SK-N-SH treated with all-trans-retinoic acid at 6 μM for 48 hours (cell line): ENCODE results near the gene GATAD2A.

Experiments used
- ATAC-seq: fragments of 200-7000 bp; cut with Tn5 transposase; 3 replicates; pipeline ENCODE4 v1.9.1; 2020; ENCODE audit warnings: mild to moderate bottlenecking, moderate library complexity
- ARNTL ChIP-seq: fragments of 450-650 bp; formaldehyde crosslinking; IDR thresholded peaks from 2 replicates; pipeline ENCODE4 v1.5.0; 2020; ENCODE audit warnings: low read depth, mild to moderate bottlenecking, moderate library complexity, borderline replicate concordance
- BACH2 ChIP-seq: fragments of 250-450 bp; sonication (Bioruptor Pico); IDR thresholded peaks from 2 replicates; pipeline ENCODE4 v1.9.0; 2021; ENCODE audit warnings: mild to moderate bottlenecking, borderline replicate concordance
- CSDC2 ChIP-seq: fragments of 250-450 bp; sonication (Bioruptor Pico); IDR thresholded peaks from 2 replicates; pipeline ENCODE4 v1.5.0; 2020; ENCODE audit warnings: mild to moderate bottlenecking, moderate library complexity
- ESRRG ChIP-seq: fragments of 250-450 bp; sonication (Bioruptor Pico); IDR thresholded peaks from 2 replicates; pipeline ENCODE4 v1.6.1; 2021; ENCODE audit warnings: mild to moderate bottlenecking
- GLIS3 ChIP-seq: fragments of 250-450 bp; sonication (Bioruptor Pico); IDR thresholded peaks from 2 replicates; pipeline ENCODE4 v1.5.0; 2020; ENCODE audit warnings: mild to moderate bottlenecking, moderate library complexity
- ISL1 ChIP-seq: fragments of 250-450 bp; sonication (Bioruptor Pico); IDR thresholded peaks from 2 replicates; pipeline ENCODE4 v2.1.2; 2022; ENCODE audit warnings: mild to moderate bottlenecking, moderate library complexity
- OSR1 ChIP-seq: fragments of 250-450 bp; sonication (Bioruptor Pico); IDR thresholded peaks from 2 replicates; pipeline ENCODE4 v1.8.0; 2022; ENCODE audit warnings: moderate library complexity, mild to moderate bottlenecking, inconsistent platforms
- PPARA ChIP-seq: fragments of 250-450 bp; sonication (Bioruptor Pico); IDR thresholded peaks from 2 replicates; pipeline ENCODE4 v1.5.0; 2020; ENCODE audit warnings: mild to moderate bottlenecking, borderline replicate concordance
- RARB ChIP-seq: fragments of 250-450 bp; sonication (Bioruptor Pico); IDR thresholded peaks from 2 replicates; pipeline ENCODE4 v1.8.0; 2021; ENCODE audit warnings: mild to moderate bottlenecking, moderate library complexity
- SNAI2 ChIP-seq: fragments of 250-450 bp; sonication (Bioruptor Pico); IDR thresholded peaks from 2 replicates; pipeline ENCODE4 v1.5.0; 2020; ENCODE audit warnings: mild to moderate bottlenecking, moderate library complexity
- TOX ChIP-seq: fragments of 250-450 bp; sonication (Bioruptor Pico); IDR thresholded peaks from 2 replicates; pipeline ENCODE4 v1.8.0; 2021; ENCODE audit warnings: mild to moderate bottlenecking, moderate library complexity, borderline replicate concordance
- ZC3H10 ChIP-seq: fragments of 250-450 bp; sonication (Bioruptor Pico); IDR thresholded peaks from 2 replicates; pipeline ENCODE4 v1.5.1; 2021; ENCODE audit warnings: mild to moderate bottlenecking, moderate library complexity
- ZFP3 ChIP-seq: fragments of 250-450 bp; sonication (Bioruptor Pico); IDR thresholded peaks from 2 replicates; pipeline ENCODE4 v1.5.0; 2020; ENCODE audit warnings: mild to moderate bottlenecking, moderate library complexity
- ZFP30 ChIP-seq: fragments of 450-650 bp; formaldehyde crosslinking; IDR thresholded peaks from 2 replicates; pipeline ENCODE4 v1.5.0; 2022; ENCODE audit warnings: mild to moderate bottlenecking, moderate library complexity
- ZNF565 ChIP-seq: fragments of 450-650 bp; formaldehyde crosslinking; conservative IDR thresholded peaks from 2 replicates; pipeline ENCODE4 v1.5.0; 2020; ENCODE audit warnings: low read depth, mild to moderate bottlenecking, moderate library complexity
- ZNF70 ChIP-seq: fragments of 450-650 bp; formaldehyde crosslinking; IDR thresholded peaks from 2 replicates; pipeline ENCODE4 v1.5.0; 2020; ENCODE audit warnings: mild to moderate bottlenecking, moderate library complexity
- ZNF8 ChIP-seq: fragments of 450-650 bp; formaldehyde crosslinking; IDR thresholded peaks from 2 replicates; pipeline ENCODE4 v1.5.0; 2020; ENCODE audit warnings: mild to moderate bottlenecking, moderate library complexity
- TF ChIP-seq, protein P1 (sequence below): fragments of 250-450 bp; sonication (Bioruptor Pico); IDR thresholded peaks from 2 replicates; pipeline ENCODE4 v1.8.0; 2020; ENCODE audit warnings: mild to moderate bottlenecking, moderate library complexity, borderline replicate concordance
- TF ChIP-seq, protein P2 (sequence below): fragments of 250-450 bp; sonication (Bioruptor Pico); IDR thresholded peaks from 2 replicates; pipeline ENCODE4 v1.5.1; 2020; ENCODE audit warnings: low read depth, mild to moderate bottlenecking, moderate library complexity
- TF ChIP-seq, protein P3 (sequence below): fragments of 250-450 bp; sonication (Bioruptor Pico); IDR thresholded peaks from 2 replicates; pipeline ENCODE4 v1.8.0; 2021; ENCODE audit warnings: low read depth, mild to moderate bottlenecking, moderate library complexity, borderline replicate concordance
- TF ChIP-seq, protein P4 (sequence below): fragments of 250-450 bp; sonication (Bioruptor Pico); IDR thresholded peaks from 2 replicates; pipeline ENCODE4 v1.5.1; 2021; ENCODE audit warnings: mild to moderate bottlenecking, moderate library complexity

GATAD2A gene

DNA sequence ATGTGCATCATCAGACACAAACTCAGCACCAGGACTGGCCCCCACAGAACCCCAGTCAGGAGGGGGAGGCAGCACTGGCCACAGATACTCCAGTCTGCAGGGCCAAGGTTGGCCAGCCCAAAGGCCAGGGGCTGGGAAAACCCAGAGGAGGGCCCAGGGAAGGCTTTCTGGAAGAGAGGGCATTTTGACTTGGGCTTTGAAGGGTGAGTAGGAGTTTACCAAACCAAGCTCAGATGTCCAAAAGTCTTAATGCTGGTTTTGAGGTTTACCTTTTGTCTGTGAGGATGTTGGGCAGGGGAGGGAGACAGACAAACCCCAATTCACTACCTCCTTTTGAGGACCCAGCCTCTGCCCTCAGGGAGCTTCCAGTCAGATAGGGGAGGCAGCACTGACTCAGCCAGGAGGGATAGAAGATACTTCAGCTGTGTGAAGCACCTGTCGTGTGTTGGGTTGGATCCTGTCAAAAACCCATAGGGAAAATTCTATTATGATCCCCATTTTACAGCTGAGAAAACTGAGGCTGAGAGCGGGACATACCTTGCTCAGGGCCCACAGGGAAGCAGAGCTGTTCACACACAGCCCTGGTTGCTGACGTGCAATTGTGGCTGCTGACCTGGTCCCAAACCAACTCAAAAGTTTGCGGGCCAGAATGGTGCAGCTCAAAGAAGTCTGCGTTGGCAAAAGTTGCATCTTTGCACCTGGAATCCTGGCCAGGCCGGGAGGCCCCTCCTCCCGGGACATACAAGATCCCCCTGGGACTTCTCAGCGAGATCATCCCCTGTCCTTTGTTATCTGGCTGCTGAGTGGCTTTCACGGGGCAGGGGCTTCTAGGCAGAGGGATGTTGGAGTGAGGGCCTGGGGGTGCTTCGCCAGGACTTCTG is 145.7 kb downstream of the GATAD2A start:
- TF ChIP-seq ZNF70 (CRISPR knock-in tag) (no peak), ESRRG (CRISPR knock-in tag) (no peak), OSR1 (no peak), ZFP3 (CRISPR knock-in tag) (peak; percentile 100), ZC3H10 (CRISPR knock-in tag) (no peak), SNAI2 (no peak)
- TF ChIP-seq, protein P1, sequence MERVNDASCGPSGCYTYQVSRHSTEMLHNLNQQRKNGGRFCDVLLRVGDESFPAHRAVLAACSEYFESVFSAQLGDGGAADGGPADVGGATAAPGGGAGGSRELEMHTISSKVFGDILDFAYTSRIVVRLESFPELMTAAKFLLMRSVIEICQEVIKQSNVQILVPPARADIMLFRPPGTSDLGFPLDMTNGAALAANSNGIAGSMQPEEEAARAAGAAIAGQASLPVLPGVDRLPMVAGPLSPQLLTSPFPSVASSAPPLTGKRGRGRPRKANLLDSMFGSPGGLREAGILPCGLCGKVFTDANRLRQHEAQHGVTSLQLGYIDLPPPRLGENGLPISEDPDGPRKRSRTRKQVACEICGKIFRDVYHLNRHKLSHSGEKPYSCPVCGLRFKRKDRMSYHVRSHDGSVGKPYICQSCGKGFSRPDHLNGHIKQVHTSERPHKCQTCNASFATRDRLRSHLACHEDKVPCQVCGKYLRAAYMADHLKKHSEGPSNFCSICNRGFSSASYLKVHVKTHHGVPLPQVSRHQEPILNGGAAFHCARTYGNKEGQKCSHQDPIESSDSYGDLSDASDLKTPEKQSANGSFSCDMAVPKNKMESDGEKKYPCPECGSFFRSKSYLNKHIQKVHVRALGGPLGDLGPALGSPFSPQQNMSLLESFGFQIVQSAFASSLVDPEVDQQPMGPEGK, result no peak
- TF ChIP-seq, protein P2, sequence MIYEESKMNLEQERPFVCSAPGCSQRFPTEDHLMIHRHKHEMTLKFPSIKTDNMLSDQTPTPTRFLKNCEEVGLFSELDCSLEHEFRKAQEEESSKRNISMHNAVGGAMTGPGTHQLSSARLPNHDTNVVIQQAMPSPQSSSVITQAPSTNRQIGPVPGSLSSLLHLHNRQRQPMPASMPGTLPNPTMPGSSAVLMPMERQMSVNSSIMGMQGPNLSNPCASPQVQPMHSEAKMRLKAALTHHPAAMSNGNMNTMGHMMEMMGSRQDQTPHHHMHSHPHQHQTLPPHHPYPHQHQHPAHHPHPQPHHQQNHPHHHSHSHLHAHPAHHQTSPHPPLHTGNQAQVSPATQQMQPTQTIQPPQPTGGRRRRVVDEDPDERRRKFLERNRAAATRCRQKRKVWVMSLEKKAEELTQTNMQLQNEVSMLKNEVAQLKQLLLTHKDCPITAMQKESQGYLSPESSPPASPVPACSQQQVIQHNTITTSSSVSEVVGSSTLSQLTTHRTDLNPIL, result no peak
- no peak for ATAC-seq

DNA sequence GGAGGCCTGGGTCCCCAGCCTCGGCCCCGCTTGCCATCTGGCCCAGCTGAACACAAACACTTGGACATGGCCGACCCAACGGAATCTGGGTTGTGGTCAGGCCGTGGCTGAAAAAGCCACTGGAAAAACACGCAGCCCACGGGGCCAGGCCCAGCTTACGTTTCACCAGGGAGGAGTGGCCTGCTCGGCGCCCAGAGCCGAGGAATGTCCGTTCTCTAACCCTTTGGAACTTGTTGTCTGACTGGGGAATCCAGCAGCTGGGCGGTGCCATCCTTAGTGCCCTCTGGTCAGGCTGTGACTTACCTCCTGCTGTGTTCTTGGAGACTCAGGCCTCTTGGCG is 146.3 kb downstream of the GATAD2A start:
- ATAC-seq, result no peak
- TF ChIP-seq, protein P1, result no peak
- no peak for TF ChIP-seq PPARA
- no peak for TF ChIP-seq OSR1
- TF ChIP-seq BACH2 (CRISPR knock-in tag), result no peak
- no peak for TF ChIP-seq ZNF8
- no peak for TF ChIP-seq CSDC2 (CRISPR knock-in tag)
- TF ChIP-seq ZFP3 (CRISPR knock-in tag), result no peak
- no peak for TF ChIP-seq GLIS3 (CRISPR knock-in tag)
- TF ChIP-seq, protein P2, result no peak
- no peak for TF ChIP-seq ISL1 (CRISPR knock-in tag)
- TF ChIP-seq ZFP30, result no peak

DNA sequence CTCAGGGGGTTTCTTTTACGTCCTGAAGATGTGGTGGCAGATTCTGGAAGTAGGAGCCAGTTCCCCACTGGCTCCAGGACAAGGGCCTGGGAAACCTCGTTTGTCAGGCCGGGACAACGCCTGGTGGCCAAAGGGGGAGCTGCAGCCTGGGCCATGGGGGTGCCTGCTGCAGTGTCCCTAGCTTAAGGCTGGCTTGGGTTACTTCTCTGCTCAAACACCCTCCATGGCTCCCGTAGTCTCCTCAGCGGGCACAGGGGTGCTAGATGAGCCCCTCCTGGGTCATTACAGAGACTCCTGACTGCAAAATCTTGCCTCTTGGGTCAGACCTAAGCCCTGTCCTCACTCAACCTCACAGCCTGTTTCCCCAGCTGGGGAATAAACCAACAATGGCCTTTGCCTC is 147.3 kb downstream of the GATAD2A start:
- ATAC-seq, result peak; percentile 88
- TF ChIP-seq SNAI2 (no peak), ZNF565 (CRISPR knock-in tag) (no peak), ZNF8 (no peak), TOX (CRISPR knock-in tag) (no peak), RARB (no peak), ARNTL (CRISPR knock-in tag) (no peak), ESRRG (CRISPR knock-in tag) (no peak), ISL1 (CRISPR knock-in tag) (no peak), GLIS3 (CRISPR knock-in tag) (no peak), BACH2 (CRISPR knock-in tag) (no peak), OSR1 (no peak), ZNF70 (CRISPR knock-in tag) (no peak), ZFP3 (CRISPR knock-in tag) (no peak)
- TF ChIP-seq, protein P3, sequence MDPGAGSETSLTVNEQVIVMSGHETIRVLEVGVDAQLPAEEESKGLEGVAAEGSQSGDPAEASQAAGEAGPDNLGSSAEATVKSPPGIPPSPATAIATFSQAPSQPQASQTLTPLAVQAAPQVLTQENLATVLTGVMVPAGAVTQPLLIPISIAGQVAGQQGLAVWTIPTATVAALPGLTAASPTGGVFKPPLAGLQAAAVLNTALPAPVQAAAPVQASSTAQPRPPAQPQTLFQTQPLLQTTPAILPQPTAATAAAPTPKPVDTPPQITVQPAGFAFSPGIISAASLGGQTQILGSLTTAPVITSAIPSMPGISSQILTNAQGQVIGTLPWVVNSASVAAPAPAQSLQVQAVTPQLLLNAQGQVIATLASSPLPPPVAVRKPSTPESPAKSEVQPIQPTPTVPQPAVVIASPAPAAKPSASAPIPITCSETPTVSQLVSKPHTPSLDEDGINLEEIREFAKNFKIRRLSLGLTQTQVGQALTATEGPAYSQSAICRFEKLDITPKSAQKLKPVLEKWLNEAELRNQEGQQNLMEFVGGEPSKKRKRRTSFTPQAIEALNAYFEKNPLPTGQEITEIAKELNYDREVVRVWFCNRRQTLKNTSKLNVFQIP, result no peak
- TF ChIP-seq, protein P4, sequence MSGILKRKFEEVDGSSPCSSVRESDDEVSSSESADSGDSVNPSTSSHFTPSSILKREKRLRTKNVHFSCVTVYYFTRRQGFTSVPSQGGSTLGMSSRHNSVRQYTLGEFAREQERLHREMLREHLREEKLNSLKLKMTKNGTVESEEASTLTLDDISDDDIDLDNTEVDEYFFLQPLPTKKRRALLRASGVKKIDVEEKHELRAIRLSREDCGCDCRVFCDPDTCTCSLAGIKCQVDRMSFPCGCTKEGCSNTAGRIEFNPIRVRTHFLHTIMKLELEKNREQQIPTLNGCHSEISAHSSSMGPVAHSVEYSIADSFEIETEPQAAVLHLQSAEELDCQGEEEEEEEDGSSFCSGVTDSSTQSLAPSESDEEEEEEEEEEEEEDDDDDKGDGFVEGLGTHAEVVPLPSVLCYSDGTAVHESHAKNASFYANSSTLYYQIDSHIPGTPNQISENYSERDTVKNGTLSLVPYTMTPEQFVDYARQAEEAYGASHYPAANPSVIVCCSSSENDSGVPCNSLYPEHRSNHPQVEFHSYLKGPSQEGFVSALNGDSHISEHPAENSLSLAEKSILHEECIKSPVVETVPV (CRISPR knock-in tag), result no peak
